Smooth muscle cell (in vitro differentiated cells): ENCODE results near the gene TMEFF2. TPM values are rescaled to one million over a fixed set of nuclear protein-coding genes. Genes with fewer than 3 reads are reported as not detected.

Experiments
- DNase-seq: peaks from one replicate; lab custom pipeline; 2025; ENCODE audit not compliant: unreplicated experiment; lab: John Stamatoyannopoulos, UW
- H2AFZ ChIP-seq: fragments of 200-600 bp; sonication (generic); 2 replicates; pipeline ENCODE4 v1.6.0; 2016; ENCODE audit warnings: antibody characterized with exemption, low read depth, mild to moderate bottlenecking
- H3F3A ChIP-seq: fragments of 200-600 bp; sonication (generic); 2 replicates; pipeline ENCODE4 v1.6.0; 2017; ENCODE audit warnings: antibody characterized with exemption, low read depth
- H3K27ac ChIP-seq: fragments of 200-600 bp; sonication (generic); 2 replicates; pipeline ENCODE4 v1.5.1; 2016; ENCODE audit warnings: low read depth, mild to moderate bottlenecking
- H3K27me3 ChIP-seq: fragments of 200-600 bp; sonication (generic); 2 replicates; pipeline ENCODE4 v1.6.1; 2016; ENCODE audit warnings: low read depth, mild to moderate bottlenecking
- H3K36me3 ChIP-seq: fragments of 200-600 bp; sonication (generic); 2 replicates; pipeline ENCODE4 v1.5.1; 2016; ENCODE audit warnings: low read depth
- H3K4me1 ChIP-seq: fragments of 200-600 bp; sonication (generic); 2 replicates; pipeline ENCODE4 v1.5.1; 2016; ENCODE audit warnings: low read depth
- H3K4me2 ChIP-seq: fragments of 200-600 bp; sonication (generic); 2 replicates; pipeline ENCODE4 v1.6.0; 2016; ENCODE audit warnings: mild to moderate bottlenecking
- H3K4me3 ChIP-seq: fragments of 200-600 bp; sonication (generic); 2 replicates; pipeline ENCODE4 v1.5.1; 2016; ENCODE audit warnings: mild to moderate bottlenecking
- H3K79me2 ChIP-seq: fragments of 200-600 bp; sonication (generic); 2 replicates; pipeline ENCODE4 v1.6.0; 2016; ENCODE audit warnings: low read depth, mild to moderate bottlenecking
- H3K9ac ChIP-seq: fragments of 200-600 bp; sonication (generic); 2 replicates; pipeline ENCODE4 v1.6.0; 2016; ENCODE audit warnings: low read depth
- H3K9me3 ChIP-seq: fragments of 200-600 bp; sonication (generic); replicated peaks from 2 replicates; pipeline ENCODE4 v1.5.1; 2016; ENCODE audit warnings: low read depth
- H4K20me1 ChIP-seq: fragments of 200-600 bp; sonication (generic); 2 replicates; pipeline ENCODE4 v1.6.0; 2016; ENCODE audit warnings: low read depth
- WGBS: methylation state at CpG from one replicate; pipeline ENCODE4 v1.1.7; 2016; ENCODE audit warnings: low lambda C conversion rate; 5-methylcytosine and 5-hydroxymethylcytosine counted together
- polyA plus RNA-seq: library from polyadenylated mRNA; unstranded; fragments of >200 nt; fragmentation: Nextera tagmentation; extraction: Ambion mirVana; gene quantifications from 2 replicates; pipeline ENCODE4 v1.2.1, GENCODE V29; 2016
- total RNA-seq: library from RNA; depleted of rRNA; stranded (reverse); fragments of >200 nt; gene quantifications from 2 replicates; pipeline ENCODE4 v1.2.3, GENCODE V29; 2014
- TF ChIP-seq, protein P1 (sequence below): fragments of 200-600 bp; sonication (generic); IDR thresholded peaks from 2 replicates; pipeline ENCODE4 v1.5.1; 2017; ENCODE audit warnings: borderline replicate concordance, mild to moderate bottlenecking, antibody characterized with exemption; ENCODE audit not compliant: insufficient read depth, poor library complexity, severe bottlenecking

Gene TMEFF2
- total and polyA plus RNA-seq, 2 experiments from 2014 or later, result not detected

- WGBS, result 94% methylated on average over 3 of the region's 3 CpGs
- no peak for DNase-seq
- Histone ChIP-seq H4K20me1 (no peaks in the 10 kb centered on the region), H3K27me3 (no peaks in the 10 kb centered on the region), H3K79me2 (no peaks in the 10 kb centered on the region), H3K9ac (no peak overlapping the region), H2AFZ (peak overlapping the region; percentile 78), H3K4me1 (no peaks in the 10 kb centered on the region), H3K4me3 (no peak overlapping the region), H3K9me3 (no peaks in the 10 kb centered on the region), H3K27ac (no peak overlapping the region), H3F3A (no peaks in the 10 kb centered on the region), H3K4me2 (no peak overlapping the region), H3K36me3 (no peaks in the 10 kb centered on the region)
- TF ChIP-seq, protein P1, sequence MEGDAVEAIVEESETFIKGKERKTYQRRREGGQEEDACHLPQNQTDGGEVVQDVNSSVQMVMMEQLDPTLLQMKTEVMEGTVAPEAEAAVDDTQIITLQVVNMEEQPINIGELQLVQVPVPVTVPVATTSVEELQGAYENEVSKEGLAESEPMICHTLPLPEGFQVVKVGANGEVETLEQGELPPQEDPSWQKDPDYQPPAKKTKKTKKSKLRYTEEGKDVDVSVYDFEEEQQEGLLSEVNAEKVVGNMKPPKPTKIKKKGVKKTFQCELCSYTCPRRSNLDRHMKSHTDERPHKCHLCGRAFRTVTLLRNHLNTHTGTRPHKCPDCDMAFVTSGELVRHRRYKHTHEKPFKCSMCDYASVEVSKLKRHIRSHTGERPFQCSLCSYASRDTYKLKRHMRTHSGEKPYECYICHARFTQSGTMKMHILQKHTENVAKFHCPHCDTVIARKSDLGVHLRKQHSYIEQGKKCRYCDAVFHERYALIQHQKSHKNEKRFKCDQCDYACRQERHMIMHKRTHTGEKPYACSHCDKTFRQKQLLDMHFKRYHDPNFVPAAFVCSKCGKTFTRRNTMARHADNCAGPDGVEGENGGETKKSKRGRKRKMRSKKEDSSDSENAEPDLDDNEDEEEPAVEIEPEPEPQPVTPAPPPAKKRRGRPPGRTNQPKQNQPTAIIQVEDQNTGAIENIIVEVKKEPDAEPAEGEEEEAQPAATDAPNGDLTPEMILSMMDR, result no peak
Measured at GRCh38 chr2:191950132-191950874, 244.4 kb downstream of the TMEFF2 start.

- TF ChIP-seq, protein P1, result no peak
- Histone ChIP-seq H3K9ac (no peak overlapping the region), H4K20me1 (no peaks in the 10 kb centered on the region), H3F3A (no peaks in the 10 kb centered on the region), H3K4me3 (no peak overlapping the region), H3K36me3 (no peaks in the 10 kb centered on the region), H3K27ac (no peak overlapping the region), H3K9me3 (no peaks in the 10 kb centered on the region), H3K4me2 (no peak overlapping the region), H3K79me2 (no peaks in the 10 kb centered on the region), H3K27me3 (no peaks in the 10 kb centered on the region), H2AFZ (no peak overlapping the region), H3K4me1 (peaks cover 5% of the 10 kb centered on the region)
- no peak for DNase-seq
- 94% methylated on average over 6 of the region's 6 CpGs for WGBS
Measured at GRCh38 chr2:191947235-191947634, 247.5 kb downstream of the TMEFF2 start.

- Histone ChIP-seq H3F3A (no peaks in the 10 kb centered on the region), H3K27me3 (no peaks in the 10 kb centered on the region), H3K9me3 (no peaks in the 10 kb centered on the region), H4K20me1 (no peaks in the 10 kb centered on the region), H3K36me3 (no peaks in the 10 kb centered on the region), H3K79me2 (no peaks in the 10 kb centered on the region), H3K9ac (no peak overlapping the region), H3K27ac (no peak overlapping the region), H3K4me1 (peaks cover 12% of the 10 kb centered on the region), H3K4me3 (no peak overlapping the region), H2AFZ (no peak overlapping the region), H3K4me2 (no peak overlapping the region)
- 69% methylated on average over 2 of the region's 2 CpGs for WGBS
- no peak for DNase-seq
- TF ChIP-seq, protein P1, result no peak
Measured at GRCh38 chr2:191946471-191947182, 248.1 kb downstream of the TMEFF2 start.
